PC-3 (cell line): ENCODE measurements around the gene TTC16.

Source experiments
- CTCF ChIP-seq: fragments of 300-600 bp; sonication (generic); conservative IDR thresholded peaks from 2 replicates; pipeline ENCODE4 v1.5.1; 2017; ENCODE audit warnings: antibody characterized with exemption, low read depth, mild to moderate bottlenecking, low read length
- EZH2 ChIP-seq: fragments of 300-600 bp; sonication (generic); IDR thresholded peaks from one replicate; pipeline ENCODE4 v1.6.1; 2017; ENCODE audit warnings: antibody characterized with exemption, mild to moderate bottlenecking, low read length; ENCODE audit not compliant: unreplicated experiment

DNA sequence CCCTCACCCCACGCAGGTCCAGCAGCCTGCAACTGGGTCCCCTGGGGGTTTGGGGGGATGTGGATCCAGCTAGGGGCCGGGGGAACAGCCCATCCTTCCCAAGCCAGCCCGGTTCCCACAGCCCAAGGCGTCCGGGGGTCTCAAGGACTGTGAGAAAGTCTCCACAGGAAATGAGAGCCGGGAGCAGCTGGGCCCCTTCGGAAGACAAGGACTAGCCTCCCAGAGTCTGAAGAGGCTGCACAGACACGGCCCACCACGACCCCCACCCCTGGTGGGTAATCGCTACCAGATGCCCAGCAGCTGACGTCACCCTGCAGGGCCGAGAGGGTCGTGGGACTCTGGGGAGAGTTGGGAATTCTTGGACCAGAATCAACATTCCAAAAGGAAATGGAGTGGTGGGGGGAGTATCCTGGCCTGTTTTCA is 52.0 kb downstream of the TTC16 start:
- TF ChIP-seq CTCF = no peak
- no peak for TF ChIP-seq EZH2
